Anterior cingulate cortex (tissue), 58 donors: ENCODE data around the gene TBC1D2B.

ENCODE experiments used
- DNase-seq, 58 donors: peaks; one replicate each; lab custom pipeline; 2025; lab: John Stamatoyannopoulos, UW

The TBC1D2B gene

GRCh38 chr15:78058401-78058935 lies 19.0 kb downstream of the TBC1D2B start:
- no peak for DNase-seq

GRCh38 chr15:78057803-78058202 lies 19.7 kb downstream of the TBC1D2B start:
- DNase-seq, result no peak

DNA sequence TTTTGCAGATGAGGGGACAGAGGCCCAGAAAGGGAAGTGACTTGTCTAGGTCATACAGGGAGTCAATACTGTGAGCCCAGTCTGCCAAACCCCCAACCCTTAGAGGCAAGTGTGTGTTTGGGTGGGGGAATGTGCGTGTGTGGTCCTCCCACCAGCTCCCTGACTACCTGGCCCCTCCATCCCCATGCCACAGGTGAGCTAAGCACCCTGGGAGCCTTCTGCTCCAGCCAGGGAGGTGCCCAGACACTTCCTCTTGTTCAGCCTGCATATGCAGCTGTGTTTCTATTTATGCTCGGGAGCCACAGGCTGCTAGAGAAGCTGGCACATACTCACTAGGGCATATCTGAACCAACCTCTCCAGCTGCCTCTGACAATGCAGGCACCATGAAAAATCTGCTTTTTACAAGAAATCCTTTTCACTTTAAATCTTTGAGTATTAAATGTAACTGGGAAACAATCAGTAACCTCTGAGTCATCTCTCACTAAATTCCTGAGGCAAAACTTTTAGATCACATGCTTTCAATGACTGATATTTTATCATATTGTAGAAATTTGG lies 20.7 kb downstream of the TBC1D2B start:
- DNase-seq, result peak in 9 of 58 donors; percentile 19 to 69 (median 35)

DNA sequence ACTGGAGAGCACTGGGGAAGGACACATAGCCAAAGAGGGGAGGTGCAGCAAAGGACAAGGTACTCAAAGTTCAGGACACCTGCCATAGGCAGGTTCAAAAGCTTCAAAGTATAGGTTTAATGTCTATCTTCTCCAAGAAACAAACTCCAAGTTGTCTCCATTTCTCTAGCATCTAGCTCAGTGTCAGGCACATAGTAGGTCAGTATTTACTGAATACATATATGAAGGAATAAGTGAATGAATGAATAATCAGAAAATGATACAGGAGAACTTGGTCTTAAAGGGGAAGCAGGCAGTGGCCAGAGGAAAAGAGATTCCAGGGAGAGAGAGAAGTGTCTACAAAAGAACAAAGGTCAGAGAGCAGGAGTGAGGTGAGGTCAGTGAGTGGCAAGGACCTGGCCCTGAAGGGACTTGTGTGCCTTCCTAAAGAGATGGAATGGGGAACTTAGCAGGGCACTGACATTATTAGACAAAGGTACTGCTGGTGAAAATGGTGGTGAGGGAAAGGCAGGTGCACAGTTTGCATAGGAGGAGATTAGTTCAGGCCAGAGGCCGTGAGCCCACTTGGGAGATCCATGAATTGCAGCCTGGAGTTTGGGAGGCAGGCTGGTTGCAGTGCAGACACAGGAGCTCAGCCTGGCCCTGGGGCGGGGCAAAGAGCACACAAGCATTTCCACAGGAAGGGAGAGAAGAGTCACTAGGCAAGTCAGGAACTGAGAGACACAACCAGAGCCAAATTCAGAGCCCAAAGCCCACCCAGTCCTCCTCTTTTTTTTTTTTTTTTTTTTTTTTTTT lies 21.4 kb downstream of the TBC1D2B start:
- no peak for DNase-seq

DNA sequence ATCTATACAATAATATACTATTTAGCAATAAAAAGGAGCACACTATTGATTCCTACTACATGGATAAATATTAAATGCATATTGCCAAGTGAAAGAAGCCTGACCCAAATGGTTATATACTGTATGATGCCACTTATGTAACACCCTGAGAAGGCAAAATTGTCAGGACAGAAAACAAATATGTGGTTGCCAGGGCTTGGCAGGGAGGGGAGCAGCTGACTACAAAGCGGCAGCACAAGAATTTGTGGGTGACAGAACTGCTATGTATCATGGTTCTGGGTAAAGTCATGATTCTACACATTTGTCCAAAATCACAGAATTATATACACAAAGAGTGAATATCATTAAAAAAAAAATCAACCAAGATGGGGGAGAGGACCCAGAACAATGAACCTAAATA lies 22.5 kb downstream of the TBC1D2B start:
- DNase-seq, result peak in 2 of 58 donors; percentile 20 to 34

DNA sequence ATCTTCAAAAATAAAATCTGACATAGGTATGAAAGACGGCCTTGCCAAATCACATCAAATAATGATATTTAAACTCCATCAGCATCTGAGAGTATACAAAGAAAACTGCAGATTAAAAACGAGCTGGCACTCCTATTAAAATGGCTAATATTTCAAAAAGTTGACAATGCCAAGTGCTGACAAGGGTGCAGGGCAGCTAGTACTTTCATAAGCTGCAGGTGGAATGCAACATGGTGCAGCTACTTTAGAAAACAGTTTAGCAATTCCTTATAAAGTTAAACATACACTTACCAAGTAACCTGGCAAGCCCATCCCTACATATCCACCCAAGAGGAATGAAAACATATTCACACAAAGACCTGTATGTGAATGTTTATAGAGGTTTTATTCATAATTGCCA lies 23.0 kb downstream of the TBC1D2B start:
- no peak for DNase-seq

DNA sequence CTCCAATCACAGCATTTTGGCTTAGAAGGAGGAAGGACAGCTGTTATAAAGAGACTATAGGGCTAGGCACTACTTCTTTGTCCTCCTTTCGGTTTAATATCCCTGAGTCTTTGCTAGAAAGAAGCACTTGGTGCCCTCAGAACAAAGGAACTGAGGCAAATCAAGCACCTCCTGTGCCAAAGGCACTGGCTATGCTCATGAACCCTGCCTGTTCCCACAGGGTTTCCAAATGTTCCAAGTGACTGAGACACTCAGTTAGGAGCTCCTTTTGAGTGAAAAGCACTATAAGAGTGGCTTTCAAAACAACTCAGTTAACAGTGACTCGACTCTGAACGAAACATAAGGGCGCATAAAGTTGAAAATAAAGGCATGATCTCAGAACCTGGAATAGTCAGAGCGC lies 25.0 kb downstream of the TBC1D2B start:
- DNase-seq, result no peak

- DNase-seq, result no peak
These were observed 25.5 kb downstream of the TBC1D2B start for GRCh38 chr15:78052001-78052401.

GRCh38 chr15:78051596-78051995 lies 25.9 kb downstream of the TBC1D2B start:
- DNase-seq, result no peak

- DNase-seq, result no peak
These were observed 26.7 kb downstream of the TBC1D2B start for GRCh38 chr15:78050826-78051225.

GRCh38 chr15:78050441-78050809 lies 27.1 kb downstream of the TBC1D2B start:
- no peak for DNase-seq

- DNase-seq, result peak in 21 of 58 donors; percentile 26 to 76 (median 42)
These were observed 27.6 kb downstream of the TBC1D2B start for GRCh38 chr15:78049691-78050440.

DNA sequence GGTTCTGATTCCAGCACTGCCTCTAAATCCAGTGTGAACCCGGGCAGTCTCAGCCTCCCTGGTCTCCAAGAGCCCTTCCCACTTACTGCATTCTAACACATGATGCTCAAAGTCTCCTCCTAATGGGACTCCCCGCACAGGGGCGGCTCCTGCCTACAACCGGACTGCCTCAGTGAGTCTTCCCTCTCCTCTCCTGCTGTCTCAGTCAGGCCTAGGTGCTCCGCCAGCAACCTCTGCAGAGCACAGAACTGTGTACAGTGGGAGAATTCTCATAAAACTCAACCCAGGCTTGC lies 28.9 kb downstream of the TBC1D2B start:
- no peak for DNase-seq

- peak in 11 of 58 donors; percentile 15 to 58 (median 35) for DNase-seq
These were observed 29.5 kb downstream of the TBC1D2B start for GRCh38 chr15:78047761-78048627.

GRCh38 chr15:78046796-78047341 lies 30.6 kb downstream of the TBC1D2B start:
- no peak for DNase-seq

GRCh38 chr15:78045189-78045588 lies 32.3 kb downstream of the TBC1D2B start:
- no peak for DNase-seq

GRCh38 chr15:78044407-78045155 lies 32.9 kb downstream of the TBC1D2B start:
- DNase-seq, result no peak

DNA sequence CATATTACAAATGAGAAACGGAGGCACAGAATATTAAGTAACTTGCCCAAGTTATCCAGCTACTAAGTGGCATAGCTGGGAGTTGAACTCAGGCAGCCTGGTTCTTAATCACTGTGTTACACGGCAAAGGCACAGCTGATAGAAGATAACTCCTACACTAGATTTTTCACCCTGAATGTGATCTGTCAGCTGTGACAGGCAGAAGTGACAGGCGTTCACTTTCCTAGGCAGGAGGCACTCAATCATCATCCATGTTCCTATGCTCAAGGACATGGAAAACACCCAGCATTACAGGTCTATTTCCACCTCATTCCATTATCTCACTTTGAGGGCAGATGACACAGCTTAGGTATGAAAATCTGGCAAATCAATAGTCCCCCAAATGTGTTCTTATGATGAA lies 35.6 kb downstream of the TBC1D2B start:
- no peak for DNase-seq

DNA sequence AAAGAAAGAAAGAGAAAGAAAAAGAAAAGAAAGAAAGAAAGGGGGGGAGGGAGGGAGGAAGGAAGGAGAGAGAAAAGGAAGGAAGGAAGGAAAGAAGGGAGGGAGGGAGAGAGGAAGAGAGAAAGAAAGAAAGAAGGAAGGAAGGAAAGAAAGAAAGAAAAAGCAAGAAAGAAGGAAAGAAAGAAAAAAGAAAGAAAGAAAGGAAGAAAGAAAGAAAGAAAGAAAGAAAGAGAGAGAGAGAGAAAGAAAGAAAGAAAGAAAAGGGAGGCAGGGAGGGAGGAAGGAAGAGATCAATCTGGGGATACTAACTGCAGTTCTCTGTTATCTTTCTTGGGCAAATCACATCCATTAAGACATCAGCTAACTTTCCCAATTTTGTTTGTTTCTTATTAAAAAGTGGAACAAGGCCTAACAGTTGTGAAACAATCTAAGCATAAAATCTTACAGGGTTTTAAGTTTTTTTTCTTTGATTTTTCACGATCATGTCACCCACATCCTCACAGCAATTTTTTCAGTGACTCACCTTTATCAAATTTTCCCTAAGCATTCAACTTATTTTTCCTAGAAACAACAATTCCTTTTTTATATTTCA lies 36.8 kb downstream of the TBC1D2B start:
- no peak for DNase-seq
